ENCODE results near the gene CDCA8. TPM values are rescaled to one million over a fixed set of nuclear protein-coding genes. Genes with fewer than 3 reads are reported as not detected.

The CDCA8 gene
- polyA plus RNA-seq, 1 donor (not counting 4 experiments of a cell fraction or from before 2014, with no cell fraction given): 15.1 TPM

DNA sequence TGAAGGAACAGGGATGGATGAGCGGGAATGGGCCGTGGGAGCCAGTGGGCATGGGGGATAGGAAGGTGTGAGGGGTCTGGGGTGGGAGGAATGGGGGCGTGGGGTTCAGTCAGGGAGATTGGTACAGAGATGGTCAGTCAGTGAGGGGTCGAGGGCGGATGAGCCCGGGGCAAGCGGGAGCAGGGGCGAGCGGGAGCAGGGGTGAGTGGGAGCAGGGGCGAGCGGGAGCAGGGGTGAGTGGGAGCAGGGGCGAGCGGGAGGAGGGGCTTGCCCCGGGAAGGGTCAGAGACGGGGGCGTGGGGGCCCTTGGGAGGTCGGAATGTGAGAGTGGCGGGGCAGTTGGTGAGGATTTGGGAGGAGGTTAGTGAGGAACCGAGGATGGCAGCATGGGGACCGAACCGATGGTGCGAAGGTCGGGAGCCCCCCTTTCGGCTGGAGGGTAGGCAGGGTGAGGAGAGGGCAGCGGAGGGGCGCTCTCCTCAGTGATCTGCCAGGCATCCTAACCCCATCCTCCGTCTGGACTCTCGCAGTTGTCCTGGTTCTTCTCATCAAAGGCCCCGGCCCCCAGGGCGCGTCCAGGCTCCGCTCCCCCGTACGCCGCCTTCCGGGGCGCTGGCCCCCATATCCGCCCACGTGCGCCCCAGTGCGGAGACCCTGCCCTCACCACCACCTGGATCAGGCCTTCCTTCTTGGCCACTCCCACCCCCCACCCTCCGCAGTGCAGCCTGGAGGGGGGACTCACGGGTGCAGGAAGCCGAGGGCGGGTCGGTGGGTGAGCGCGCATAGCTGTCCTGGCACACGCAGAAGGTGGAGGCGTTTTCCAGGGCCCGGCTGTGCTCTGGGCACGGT lies 61.4 kb downstream of the CDCA8 start:
- Histone ChIP-seq H3K36me3 (ENCODE audit: control insufficient read depth in 2 of 2, extremely low read depth in 1 of 2, insufficient read depth in 2 of 2, low read length in 2 of 2) (no peaks in the 10 kb centered on the region), H3K9me1 (ENCODE audit: control insufficient read depth, extremely low read depth, insufficient read depth, low read length) (no peaks in the 10 kb centered on the region), H3K79me2 (ENCODE audit: control insufficient read depth, insufficient read depth, low read length) (no peaks in the 10 kb centered on the region), H4K20me1 (ENCODE audit: control insufficient read depth, extremely low read depth, insufficient read depth, low read length) (no peaks in the 10 kb centered on the region), H3K27me3 (ENCODE audit: control insufficient read depth, extremely low read depth, insufficient read depth, low read length) (peaks cover 53% of the 10 kb centered on the region), H3K4me2 (ENCODE audit: control insufficient read depth, extremely low read depth, insufficient read depth, low read depth, low read length) (no peak overlapping the region), H2AFZ (ENCODE audit: control insufficient read depth, low read length) (no peak overlapping the region), H3K27ac (ENCODE audit: control insufficient read depth, insufficient read depth, low read length) (no peak overlapping the region), H3K4me3 (ENCODE audit: control insufficient read depth in 2 of 3, extremely low read depth in 1 of 3, insufficient read depth in 2 of 3, low read depth in 1 of 3, low read length in 3 of 3) (no peak overlapping the region), H3K9me3 (ENCODE audit: control insufficient read depth, low read depth, low read length) (no peaks in the 10 kb centered on the region), H3K4me1 (ENCODE audit: control insufficient read depth, extremely low read depth, insufficient read depth, low read length) (no peaks in the 10 kb centered on the region), H3K9ac (ENCODE audit: control insufficient read depth, extremely low read depth, insufficient read depth, low read length) (no peak overlapping the region)
- dilution Hi-C loops (cut with MboI; ENCODE audit: extremely low pct_ligation_motif_present, low sequenced_read_pairs): no loop called here
- DNase-seq (ENCODE audit: low read depth, low spot score) (no peak), FAIRE-seq (no peak)
- TF ChIP-seq, protein P1, sequence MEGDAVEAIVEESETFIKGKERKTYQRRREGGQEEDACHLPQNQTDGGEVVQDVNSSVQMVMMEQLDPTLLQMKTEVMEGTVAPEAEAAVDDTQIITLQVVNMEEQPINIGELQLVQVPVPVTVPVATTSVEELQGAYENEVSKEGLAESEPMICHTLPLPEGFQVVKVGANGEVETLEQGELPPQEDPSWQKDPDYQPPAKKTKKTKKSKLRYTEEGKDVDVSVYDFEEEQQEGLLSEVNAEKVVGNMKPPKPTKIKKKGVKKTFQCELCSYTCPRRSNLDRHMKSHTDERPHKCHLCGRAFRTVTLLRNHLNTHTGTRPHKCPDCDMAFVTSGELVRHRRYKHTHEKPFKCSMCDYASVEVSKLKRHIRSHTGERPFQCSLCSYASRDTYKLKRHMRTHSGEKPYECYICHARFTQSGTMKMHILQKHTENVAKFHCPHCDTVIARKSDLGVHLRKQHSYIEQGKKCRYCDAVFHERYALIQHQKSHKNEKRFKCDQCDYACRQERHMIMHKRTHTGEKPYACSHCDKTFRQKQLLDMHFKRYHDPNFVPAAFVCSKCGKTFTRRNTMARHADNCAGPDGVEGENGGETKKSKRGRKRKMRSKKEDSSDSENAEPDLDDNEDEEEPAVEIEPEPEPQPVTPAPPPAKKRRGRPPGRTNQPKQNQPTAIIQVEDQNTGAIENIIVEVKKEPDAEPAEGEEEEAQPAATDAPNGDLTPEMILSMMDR (optimal IDR thresholded peaks at IDR 0.05 in 1 of 3, IDR thresholded peaks at IDR 0.05 in 1 of 3, conservative IDR thresholded peaks at IDR 0.05 in 1 of 3; ENCODE audit: extremely low read depth in 1 of 3, insufficient read depth in 2 of 3, low read length in 3 of 3): no peak
- TF ChIP-seq EZH2 (IDR thresholded peaks at IDR 0.05; ENCODE audit: low read length): peak; percentile 98

DNA sequence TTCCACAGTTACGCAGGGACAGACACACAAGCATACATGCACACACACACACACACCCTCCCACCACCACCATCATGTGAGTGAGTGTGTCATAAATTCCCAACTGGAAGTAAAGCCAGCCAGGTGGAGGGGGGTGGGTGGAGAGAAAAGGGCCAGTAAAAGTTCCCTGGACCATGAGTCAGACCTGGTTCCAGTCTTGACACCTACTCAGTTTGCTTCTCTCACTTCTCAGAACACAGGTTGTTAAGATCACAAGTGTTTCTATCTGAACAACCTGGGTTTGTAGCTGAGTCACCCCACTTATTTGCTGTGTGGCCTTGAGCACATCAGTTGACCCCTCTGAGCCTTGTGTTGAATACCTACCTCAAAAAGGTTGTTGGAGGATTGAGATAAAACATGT lies 63.0 kb downstream of the CDCA8 start:
- no peaks in the 10 kb centered on the region for H3K4me1 ChIP-seq (ENCODE audit: control insufficient read depth, extremely low read depth, insufficient read depth, low read length)
- TF ChIP-seq, protein P1 (optimal IDR thresholded peaks at IDR 0.05 in 1 of 3, IDR thresholded peaks at IDR 0.05 in 1 of 3, conservative IDR thresholded peaks at IDR 0.05 in 1 of 3; ENCODE audit: extremely low read depth in 1 of 3, insufficient read depth in 2 of 3, low read length in 3 of 3): no peak
- TF ChIP-seq EZH2 (IDR thresholded peaks at IDR 0.05; ENCODE audit: low read length): no peak
- no peak for FAIRE-seq
- H2AFZ ChIP-seq (ENCODE audit: control insufficient read depth, low read length): no peak overlapping the region
- dilution Hi-C loops (cut with MboI; ENCODE audit: extremely low pct_ligation_motif_present, low sequenced_read_pairs): no loop called here
- no peaks in the 10 kb centered on the region for H3K9me1 ChIP-seq (ENCODE audit: control insufficient read depth, extremely low read depth, insufficient read depth, low read length)
- no peaks in the 10 kb centered on the region for H4K20me1 ChIP-seq (ENCODE audit: control insufficient read depth, extremely low read depth, insufficient read depth, low read length)
- no peaks in the 10 kb centered on the region for H3K9me3 ChIP-seq (ENCODE audit: control insufficient read depth, low read depth, low read length)
- H3K27ac ChIP-seq (ENCODE audit: control insufficient read depth, insufficient read depth, low read length): no peak overlapping the region
- DNase-seq (ENCODE audit: low read depth, low spot score): no peak
- H3K9ac ChIP-seq (ENCODE audit: control insufficient read depth, extremely low read depth, insufficient read depth, low read length): no peak overlapping the region
- no peaks in the 10 kb centered on the region for H3K79me2 ChIP-seq (ENCODE audit: control insufficient read depth, insufficient read depth, low read length)
- no peak overlapping the region for H3K4me3 ChIP-seq (ENCODE audit: control insufficient read depth in 2 of 3, extremely low read depth in 1 of 3, insufficient read depth in 2 of 3, low read depth in 1 of 3, low read length in 3 of 3)
- H3K27me3 ChIP-seq (ENCODE audit: control insufficient read depth, extremely low read depth, insufficient read depth, low read length): peaks cover 53% of the 10 kb centered on the region
- no peaks in the 10 kb centered on the region for H3K36me3 ChIP-seq (ENCODE audit: control insufficient read depth in 2 of 2, extremely low read depth in 1 of 2, insufficient read depth in 2 of 2, low read length in 2 of 2)
- no peak overlapping the region for H3K4me2 ChIP-seq (ENCODE audit: control insufficient read depth, extremely low read depth, insufficient read depth, low read depth, low read length)

Data from keratinocyte (primary cell).